Esophagus (tissue), 2 donors: ENCODE data around the gene OAF. TPM values are rescaled to one million over a fixed set of nuclear protein-coding genes. Genes with fewer than 3 reads are reported as not detected.
A peak's percentile ranks its signal among the peaks of the same experiment; 100 is the strongest.

ENCODE experiments used
- H3K27ac ChIP-seq, 2 donors: one replicate each; pipeline ENCODE4 v1.5.1; 2013; ENCODE audit warnings: low read depth in 2 of 2, mild to moderate bottlenecking in 2 of 2, inconsistent platforms in 1 of 2, low read length in 1 of 2, moderate library complexity in 1 of 2
- H3K27me3 ChIP-seq, 2 donors: one replicate each; pipeline ENCODE4 v1.6.1; 2013; ENCODE audit warnings: low read length in 2 of 2, control low read depth in 1 of 2, mild to moderate bottlenecking in 1 of 2; ENCODE audit not compliant: insufficient read depth in 2 of 2, control insufficient read depth in 1 of 2
- H3K36me3 ChIP-seq, 2 donors: one replicate each; pipeline ENCODE4 v1.6.1; 2013; ENCODE audit warnings: low read length in 1 of 2; ENCODE audit not compliant: control insufficient read depth in 2 of 2, insufficient read depth in 2 of 2
- H3K4me1 ChIP-seq, 2 donors: one replicate each; pipeline ENCODE4 v1.6.1; 2013; ENCODE audit warnings: low read length in 1 of 2; ENCODE audit not compliant: control insufficient read depth in 2 of 2, insufficient read depth in 2 of 2
- H3K4me3 ChIP-seq, 2 donors: one replicate each; pipeline ENCODE4 v1.5.1; 2013; ENCODE audit warnings: low read length in 2 of 2, mild to moderate bottlenecking in 2 of 2, low read depth in 1 of 2, moderate library complexity in 1 of 2
- H3K9me3 ChIP-seq, 2 donors: one replicate each; pipeline ENCODE4 v1.6.1; 2013; ENCODE audit warnings: mild to moderate bottlenecking in 2 of 2, low read depth in 1 of 2, low read length in 1 of 2, moderate library complexity in 1 of 2; ENCODE audit not compliant: control insufficient read depth in 2 of 2, insufficient read depth in 1 of 2
- WGBS, 2 donors: extraction: QIAGEN DNeasy Blood & Tissue Kit; methylation state at CpG; one replicate each; pipeline ENCODE4 v1.1.7; 2013; 5-methylcytosine and 5-hydroxymethylcytosine counted together
- polyA plus RNA-seq, 2 donors: library from polyadenylated mRNA; stranded (reverse); fragments of 200-250 nt; gene quantifications; one replicate each; pipeline ENCODE4 v1.2.3, GENCODE V29; 2013
- donor health status: healthy with polysubstance abuse.
- donor health status: Bipolar disorder and iron deficiency.

OAF gene
- 1 to 10 TPM; 7.2 to 8.4 TPM for polyA plus RNA-seq

- Histone ChIP-seq H3K27ac (peak within 1 kb of the TSS; percentile 61 to 75), H3K36me3 (no peaks in the 10 kb centered on the region), H3K4me3 (peak within 1 kb of the TSS; percentile 69 to 70), H3K9me3 (no peaks in the 10 kb centered on the region), H3K4me1 (peaks cover 0 to 12% of the 10 kb centered on the region in 2 donors), H3K27me3 (no peaks in the 10 kb centered on the region)
- WGBS, 2 donors: 0% methylated on average over 67 to 108 of the region's 108 CpGs
Observed at GRCh38 chr11:120210626-120211521, at the start of gene OAF. Gene OAF, plus strand, starts transcription at chr11:120211032. Its CDS starts 248 bp downstream, at chr11:120211280.

- Histone ChIP-seq H3K4me1 (peaks cover 7 to 16% of the 10 kb centered on the region in 2 donors), H3K27me3 (peaks cover 0 to 2% of the 10 kb centered on the region in 2 donors), H3K9me3 (no peaks in the 10 kb centered on the region), H3K4me3 (no peak overlapping the region), H3K27ac (no peak overlapping the region), H3K36me3 (no peaks in the 10 kb centered on the region)
- WGBS, 2 donors: 75 to 78% methylated on average over 11 of the region's 11 CpGs
Observed at GRCh38 chr11:120167659-120168058, 43.2 kb upstream of the OAF start.

GRCh38 chr11:120168108-120168959 is 42.5 kb upstream of the OAF start:
- H3K27me3 ChIP-seq: peaks cover 0 to 2% of the 10 kb centered on the region in 2 donors

GRCh38 chr11:120168960-120169681 is 41.7 kb upstream of the OAF start:
- Histone ChIP-seq H3K36me3 (no peaks in the 10 kb centered on the region), H3K4me3 (peak overlapping the region; percentile 56 to 69), H3K27ac (peak overlapping the region; percentile 66 to 76), H3K4me1 (peaks cover 7 to 16% of the 10 kb centered on the region in 2 donors), H3K9me3 (no peaks in the 10 kb centered on the region), H3K27me3 (peaks cover 0 to 2% of the 10 kb centered on the region in 2 donors)
- WGBS, 2 donors: 0 to 1% methylated on average over 55 to 71 of the region's 71 CpGs

More at GRCh38 chr11:120168108-120168959, 42.5 kb upstream of the OAF start:
- H3K4me1 ChIP-seq: peaks cover 7 to 16% of the 10 kb centered on the region in 2 donors
- H3K27ac ChIP-seq: peak overlapping the region; percentile 66 to 76
- H3K36me3 ChIP-seq: no peaks in the 10 kb centered on the region
- peak overlapping the region; percentile 56 to 69 for H3K4me3 ChIP-seq
- H3K9me3 ChIP-seq: no peaks in the 10 kb centered on the region
- 26% methylated on average over 35 of the region's 35 CpGs for WGBS, 2 donors

GRCh38 chr11:120169981-120170698 is 40.7 kb upstream of the OAF start:
- Histone ChIP-seq H3K4me1 (peaks cover 7 to 16% of the 10 kb centered on the region in 2 donors), H3K27me3 (peaks cover 0 to 4% of the 10 kb centered on the region in 2 donors), H3K9me3 (no peaks in the 10 kb centered on the region), H3K36me3 (no peaks in the 10 kb centered on the region), H3K27ac (no peak overlapping the region), H3K4me3 (peak overlapping the region in 1 of 2 donors; percentile 56)
- WGBS, 2 donors: 49 to 58% methylated on average over 20 to 27 of the region's 27 CpGs

GRCh38 chr11:120170741-120171261 is 40.0 kb upstream of the OAF start:
- H3K9me3 ChIP-seq: no peaks in the 10 kb centered on the region
- no peak overlapping the region for H3K4me3 ChIP-seq
- no peaks in the 10 kb centered on the region for H3K36me3 ChIP-seq
- peaks cover 7 to 16% of the 10 kb centered on the region in 2 donors for H3K4me1 ChIP-seq
- 84 to 88% methylated on average over 12 of the region's 12 CpGs for WGBS, 2 donors
- H3K27me3 ChIP-seq: peaks cover 0 to 4% of the 10 kb centered on the region in 2 donors
- H3K27ac ChIP-seq: no peak overlapping the region

- Histone ChIP-seq H3K27me3 (peaks cover 0 to 2% of the 10 kb centered on the region in 2 donors), H3K4me3 (no peak overlapping the region), H3K9me3 (no peaks in the 10 kb centered on the region), H3K36me3 (no peaks in the 10 kb centered on the region), H3K4me1 (peaks cover 7 to 16% of the 10 kb centered on the region in 2 donors), H3K27ac (no peak overlapping the region)
- 33 to 37% methylated on average over 24 of the region's 24 CpGs for WGBS, 2 donors
Observed at GRCh38 chr11:120172054-120172911, 38.5 kb upstream of the OAF start.
